Vagina (tissue), 2 donors: Measurements from ENCODE around the gene RAB18.

Experiments
- CTCF ChIP-seq, 3 experiments: fragments of 450-650 bp in 2 of 3; fragments of 200-600 bp in 1 of 3; sonication (generic) in 1 of 3; IDR thresholded peaks; one replicate each; pipeline ENCODE4 v1.5.1; 2017 to 2019; ENCODE audit warnings: antibody characterized with exemption in 3 of 3, mild to moderate bottlenecking in 2 of 3, moderate library complexity in 2 of 3
- POLR2A ChIP-seq, 2 donors: fragments of 450-650 bp; IDR thresholded peaks; one replicate each; pipeline ENCODE4 v1.6.1; 2017; ENCODE audit warnings: antibody characterized with exemption in 2 of 2, mild to moderate bottlenecking in 2 of 2, moderate library complexity in 2 of 2
- POLR2AphosphoS5 ChIP-seq, 2 donors: sonication (generic); formaldehyde crosslinking; IDR thresholded peaks; one replicate each; pipeline ENCODE4 v1.9.0; 2017; ENCODE audit warnings: antibody characterized with exemption in 2 of 2, mild to moderate bottlenecking in 2 of 2, low read depth in 1 of 2; ENCODE audit not compliant: insufficient read depth in 1 of 2

- TF ChIP-seq CTCF (IDR thresholded peaks at IDR 0.05) (no peak), POLR2AphosphoS5 (IDR thresholded peaks at IDR 0.05; ENCODE audit: insufficient read depth in 1 of 2, low read depth in 1 of 2) (no peak), POLR2A (IDR thresholded peaks at IDR 0.05) (no peak)
Measured at GRCh38 chr10:27518261-27518660, 14.2 kb downstream of the RAB18 start.
